GM18499 (cell line): ENCODE results near the gene PRKN.

Source experiments
- ATAC-seq: cut with Tn5 transposase; IDR thresholded peaks from one replicate; pipeline ENCODE4 v1.9.1; 2021; ENCODE audit warnings: moderate number of reproducible peaks; ENCODE audit not compliant: insufficient read depth, unreplicated experiment

Gene PRKN

DNA sequence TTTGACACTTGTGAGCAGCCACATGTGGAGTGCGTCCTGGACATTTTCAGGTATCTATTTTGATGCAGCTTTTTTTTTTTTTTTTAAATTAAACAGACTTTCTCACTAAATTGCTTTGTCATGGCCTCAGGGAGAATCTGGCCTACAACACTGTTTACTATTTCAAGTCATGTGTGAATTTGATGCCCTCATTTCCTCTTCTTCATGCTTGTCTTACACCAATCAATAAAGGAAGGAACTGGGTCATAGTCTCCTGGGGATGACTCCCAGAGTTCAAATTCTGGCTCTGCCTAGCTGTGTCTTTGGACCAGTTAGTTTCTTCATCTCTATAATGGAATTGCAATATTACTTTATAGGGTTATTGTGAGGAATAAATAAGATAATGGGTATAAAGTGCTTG lies 554.1 kb downstream of the PRKN start:
- ATAC-seq: no peak

DNA sequence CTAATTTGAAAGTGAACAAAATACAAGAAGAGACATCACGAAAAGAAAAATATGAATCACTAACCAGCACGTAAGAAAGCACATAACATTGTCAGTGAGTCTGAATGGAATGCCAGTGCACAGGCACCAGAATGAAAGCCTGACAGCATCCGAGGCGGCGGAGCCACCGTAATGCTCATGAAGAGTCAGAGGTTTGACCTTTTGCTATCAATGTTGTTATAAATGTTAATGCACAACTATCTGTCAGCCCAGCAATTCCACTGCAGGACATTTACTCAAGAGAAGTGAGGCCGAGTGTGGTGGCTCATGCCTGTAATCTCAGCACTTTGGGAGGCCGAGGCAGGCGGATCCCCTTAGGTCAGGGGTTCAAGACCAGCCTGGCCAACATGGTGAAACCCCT lies 562.1 kb downstream of the PRKN start:
- no peak for ATAC-seq

GRCh38 chr6:162157167-162157870 lies 570.2 kb downstream of the PRKN start:
- ATAC-seq: no peak

DNA sequence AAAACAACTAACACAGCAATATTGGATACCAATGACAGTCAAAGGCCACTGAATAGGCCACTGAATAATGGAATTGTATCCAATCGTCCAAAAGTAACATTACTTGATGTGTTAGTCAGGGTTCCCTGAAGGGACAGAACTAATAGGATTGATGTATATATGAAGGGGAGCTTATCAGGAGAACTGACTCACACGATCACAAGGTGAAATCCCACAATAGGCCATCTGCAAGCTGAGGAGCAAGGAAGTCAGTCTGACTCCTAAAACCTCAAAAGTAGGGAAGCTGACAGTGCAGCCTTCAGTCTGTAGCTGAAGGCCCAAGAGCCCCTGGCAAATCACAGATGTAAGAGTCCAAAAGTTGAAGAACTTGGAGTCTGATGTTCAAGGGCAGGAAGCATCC lies 571.4 kb downstream of the PRKN start:
- ATAC-seq: no peak

DNA sequence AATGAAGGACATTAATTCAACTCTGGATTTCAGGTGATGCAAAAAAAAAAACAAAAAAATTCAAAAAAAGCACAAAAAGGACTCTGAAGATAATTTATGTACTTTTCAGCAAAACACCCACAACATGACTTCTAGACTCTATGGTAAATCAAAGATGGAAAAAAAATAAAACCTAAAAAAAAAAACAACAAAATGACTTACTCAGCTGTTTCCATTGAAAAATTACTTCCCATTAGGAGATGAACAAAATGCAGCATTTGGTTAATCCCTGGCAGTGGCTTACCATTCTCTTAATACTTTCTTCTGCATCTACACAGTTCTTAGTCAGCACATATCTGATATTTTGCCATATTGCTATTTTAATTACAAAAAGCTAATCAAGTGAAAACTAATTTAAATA lies 572.6 kb downstream of the PRKN start:
- no peak for ATAC-seq

DNA sequence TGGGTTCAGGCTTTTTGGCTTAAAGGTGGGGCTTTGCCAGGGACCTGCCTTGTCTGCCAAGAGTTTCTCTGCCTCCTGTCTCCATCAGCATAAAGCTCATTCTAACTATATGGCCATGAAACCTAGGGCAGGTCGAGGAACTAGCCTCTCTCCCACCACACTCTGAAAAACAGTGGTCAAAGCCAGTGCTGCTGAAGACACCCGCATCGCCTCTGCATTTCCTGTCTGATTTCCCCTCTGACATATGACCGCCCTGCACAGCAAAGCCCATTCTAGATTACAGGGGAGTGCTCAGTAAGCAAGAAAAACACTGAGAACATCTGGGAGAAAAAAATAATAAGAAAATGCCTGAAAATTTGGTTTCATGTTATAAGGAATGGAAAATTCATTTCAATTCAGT lies 573.6 kb downstream of the PRKN start:
- ATAC-seq: no peak

DNA sequence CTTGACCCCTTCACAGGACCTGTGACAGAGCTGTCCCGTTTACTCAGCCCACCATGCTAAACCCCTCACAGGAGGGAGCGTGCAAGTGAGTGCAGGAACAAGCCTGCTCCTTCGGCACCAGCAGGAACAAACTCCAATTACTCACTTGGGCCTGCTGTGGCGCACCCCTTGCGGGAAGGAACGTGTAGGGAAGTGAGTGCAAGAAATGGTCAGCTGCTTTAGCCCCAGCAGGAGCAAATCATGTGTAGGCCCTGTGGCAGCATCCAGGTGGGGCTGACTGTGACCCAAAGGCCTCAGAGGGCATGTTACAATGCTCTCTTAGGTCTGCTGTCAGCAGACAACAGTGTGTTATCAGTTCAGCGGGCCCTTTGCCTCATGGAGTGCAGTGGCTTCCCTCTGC lies 574.4 kb downstream of the PRKN start:
- no peak for ATAC-seq

GRCh38 chr6:162151021-162151665 lies 576.4 kb downstream of the PRKN start:
- no peak for ATAC-seq

- no peak for ATAC-seq
Measured at GRCh38 chr6:162150295-162150694, 577.3 kb downstream of the PRKN start.

DNA sequence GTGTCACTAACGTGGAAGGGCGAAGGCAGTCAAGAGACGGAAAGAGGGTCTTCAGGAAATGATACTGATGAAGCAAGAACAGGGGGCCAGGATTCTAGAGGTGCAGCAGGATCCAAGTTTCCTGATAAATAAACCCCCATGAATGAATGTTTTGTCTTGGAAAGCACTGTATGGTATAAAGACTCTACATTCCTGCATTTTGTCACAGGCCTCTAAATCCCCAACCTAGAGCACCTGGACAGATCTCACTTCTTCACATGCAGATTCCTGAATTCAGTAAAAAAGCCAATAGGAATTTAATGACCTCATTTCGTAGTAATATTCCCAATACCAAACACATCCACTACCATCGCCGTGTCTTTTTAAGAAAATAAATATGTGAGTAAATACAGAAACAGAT lies 577.8 kb downstream of the PRKN start:
- ATAC-seq: no peak

GRCh38 chr6:162147805-162148204 lies 579.8 kb downstream of the PRKN start:
- no peak for ATAC-seq

- no peak for ATAC-seq
Measured at GRCh38 chr6:162147281-162147680, 580.3 kb downstream of the PRKN start.

GRCh38 chr6:162140251-162140852 lies 587.2 kb downstream of the PRKN start:
- ATAC-seq: no peak

DNA sequence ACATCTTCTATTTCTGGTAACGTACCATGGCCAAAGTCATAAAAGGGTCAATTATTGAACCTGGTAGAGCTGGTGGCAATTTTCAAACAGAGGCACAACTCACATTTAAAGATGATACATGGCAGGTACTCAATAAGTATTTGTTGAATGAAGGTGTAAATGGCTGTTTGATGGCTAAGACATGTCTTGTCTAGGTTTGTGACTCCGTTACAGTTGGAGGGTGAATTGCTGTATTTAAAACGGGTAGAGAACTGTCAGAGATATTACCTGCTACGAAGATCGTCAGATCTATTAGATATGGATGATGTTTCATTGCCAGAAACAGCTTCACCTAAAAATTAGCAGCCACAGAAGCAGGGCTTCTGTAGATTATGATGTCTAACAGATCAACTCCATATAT lies 601.9 kb downstream of the PRKN start:
- ATAC-seq: no peak

DNA sequence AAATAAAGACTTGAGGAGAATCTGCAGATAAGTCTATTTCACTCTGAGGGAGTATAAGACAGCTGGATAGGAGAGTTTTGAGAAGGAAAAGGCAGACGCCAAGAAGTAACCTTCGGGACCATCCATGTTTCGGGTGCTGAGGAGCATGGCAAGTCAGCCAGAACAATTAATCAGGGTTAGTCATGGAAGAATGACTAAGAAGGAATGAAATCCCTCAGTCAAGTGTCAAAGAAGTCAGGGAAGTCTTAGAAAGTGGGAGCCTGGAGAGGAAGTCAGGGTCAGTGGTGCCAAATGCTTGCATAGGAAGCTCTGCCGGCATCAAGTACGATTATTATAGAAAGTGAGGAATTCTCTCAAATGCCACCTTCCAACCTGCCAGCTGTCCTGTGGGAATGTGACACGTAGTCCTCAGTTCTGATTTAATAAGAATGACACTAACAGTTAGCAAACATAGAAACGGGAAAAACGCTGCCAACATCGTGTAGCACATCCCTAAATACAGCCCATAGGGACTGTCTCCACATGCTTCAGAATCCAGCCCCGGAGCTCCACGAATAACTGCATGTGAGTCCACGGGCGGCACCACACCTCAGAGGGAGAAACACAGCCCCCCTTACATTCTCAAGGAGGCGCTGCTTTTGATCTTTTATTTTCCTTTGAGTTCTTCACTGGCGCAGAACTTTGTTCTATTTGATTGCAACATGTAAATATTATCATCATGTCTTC lies 602.7 kb downstream of the PRKN start:
- no peak for ATAC-seq

GRCh38 chr6:162123797-162124196 lies 603.8 kb downstream of the PRKN start:
- no peak for ATAC-seq

GRCh38 chr6:162119341-162119740 lies 608.2 kb downstream of the PRKN start:
- ATAC-seq: no peak

DNA sequence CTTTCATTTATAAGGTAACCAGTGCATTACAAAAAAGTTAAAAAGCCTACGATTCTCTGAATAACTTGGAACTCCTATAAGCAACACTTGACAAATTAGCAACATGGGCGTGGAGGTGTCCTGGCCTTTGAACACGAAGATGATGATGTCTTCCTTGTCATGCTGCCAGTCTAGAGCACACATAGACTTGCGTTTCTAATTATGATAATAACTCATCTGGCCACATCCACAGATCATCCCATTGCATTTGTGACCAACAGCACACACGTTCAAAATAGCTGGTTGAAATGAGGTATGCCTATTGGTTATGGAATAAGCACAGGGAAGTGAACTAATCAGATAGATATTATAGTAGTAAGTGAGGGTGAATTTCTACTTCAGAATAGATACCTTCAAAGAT lies 608.9 kb downstream of the PRKN start:
- no peak for ATAC-seq

DNA sequence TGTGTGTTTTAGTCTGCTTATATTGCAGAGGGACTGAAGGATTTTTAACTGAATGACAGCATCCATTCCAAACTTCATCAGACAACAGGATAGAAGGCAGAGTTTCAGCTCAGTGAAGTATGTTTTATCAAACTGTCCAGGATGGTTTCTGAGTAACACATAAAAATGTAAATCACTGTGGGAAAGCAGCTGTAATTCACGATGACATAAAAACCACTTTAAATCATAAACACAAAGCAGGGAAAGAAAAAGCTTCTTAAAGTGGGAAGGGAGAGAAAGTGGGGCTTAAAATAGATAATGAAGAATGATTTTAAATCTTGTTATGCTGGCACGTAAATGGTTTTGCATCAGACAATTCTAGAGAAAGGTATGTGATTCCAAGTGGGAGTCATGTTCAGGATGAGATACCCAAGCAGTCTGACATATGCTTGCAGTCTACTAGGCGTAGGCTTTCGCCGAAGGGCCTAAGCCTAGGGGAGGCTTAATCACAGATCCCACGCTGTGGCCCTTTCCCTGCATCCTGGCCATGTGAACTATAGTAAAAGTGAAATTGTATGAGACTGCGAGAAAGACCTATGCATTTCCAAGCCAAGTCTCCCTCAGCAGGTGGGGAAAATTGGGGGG lies 610.6 kb downstream of the PRKN start:
- ATAC-seq: no peak

- ATAC-seq: no peak
Measured at GRCh38 chr6:162109480-162110050, 618.0 kb downstream of the PRKN start.
